ENCODE data around the gene TMEM121B.

Gene TMEM121B

GRCh38 chr22:17109113-17109865 lies 11.9 kb downstream of the TMEM121B start:
- no peak for TF ChIP-seq CTCF (IDR thresholded peaks at IDR 0.05)
- Histone ChIP-seq H3K4me1 (no peaks in the 10 kb centered on the region), H3K27me3 (no peaks in the 10 kb centered on the region), H3K9me3 (no peaks in the 10 kb centered on the region), H3K27ac (no peak overlapping the region), H3K36me3 (peaks cover 18 to 59% (median 48%) of the 10 kb centered on the region in 3 donors), H3K4me3 (no peak overlapping the region)
- no peak for DNase-seq
- intact Hi-C loops (cut with DNase I; ENCODE audit: low total_unique reads): no loop called here

- Histone ChIP-seq H3K36me3 (peaks cover 18 to 63% (median 49%) of the 10 kb centered on the region in 3 donors), H3K4me1 (no peaks in the 10 kb centered on the region)
- intact Hi-C loops (cut with DNase I; ENCODE audit: low total_unique reads): no loop called here
Observed at GRCh38 chr22:17108256-17109112, 12.7 kb downstream of the TMEM121B start.

GRCh38 chr22:17107547-17107810 lies 13.7 kb downstream of the TMEM121B start:
- Histone ChIP-seq H3K27me3 (no peaks in the 10 kb centered on the region), H3K36me3 (peaks cover 23 to 73% (median 59%) of the 10 kb centered on the region in 3 donors), H3K9me3 (no peaks in the 10 kb centered on the region), H3K4me3 (no peak overlapping the region), H3K4me1 (no peaks in the 10 kb centered on the region), H3K27ac (no peak overlapping the region)
- no peak for TF ChIP-seq CTCF (IDR thresholded peaks at IDR 0.05)
- DNase-seq: no peak
- intact Hi-C loops (cut with DNase I; ENCODE audit: low total_unique reads): no loop called here

More at GRCh38 chr22:17108256-17109112, 12.7 kb downstream of the TMEM121B start:
- no peak for DNase-seq
- H3K9me3 ChIP-seq: no peaks in the 10 kb centered on the region
- H3K27ac ChIP-seq: no peak overlapping the region
- no peak for TF ChIP-seq CTCF (IDR thresholded peaks at IDR 0.05)
- H3K27me3 ChIP-seq: no peaks in the 10 kb centered on the region
- no peak overlapping the region for H3K4me3 ChIP-seq

- Histone ChIP-seq H3K9me3 (no peaks in the 10 kb centered on the region), H3K27ac (no peak overlapping the region), H3K36me3 (peaks cover 28 to 78% (median 64%) of the 10 kb centered on the region in 3 donors), H3K27me3 (no peaks in the 10 kb centered on the region), H3K4me3 (no peak overlapping the region), H3K4me1 (no peaks in the 10 kb centered on the region)
- intact Hi-C loops (cut with DNase I; ENCODE audit: low total_unique reads): no loop called here
- peak; percentile 46 to 64 for DNase-seq
- no peak for TF ChIP-seq CTCF (IDR thresholded peaks at IDR 0.05)
Observed at GRCh38 chr22:17106785-17107546, 14.2 kb downstream of the TMEM121B start.

- H3K36me3 ChIP-seq: peaks cover 34 to 85% (median 71%) of the 10 kb centered on the region in 3 donors
- intact Hi-C loops (cut with DNase I; ENCODE audit: low total_unique reads): no loop called here
- no peaks in the 10 kb centered on the region for H3K4me1 ChIP-seq
- no peaks in the 10 kb centered on the region for H3K27me3 ChIP-seq
- no peak for TF ChIP-seq CTCF (IDR thresholded peaks at IDR 0.05)
- H3K9me3 ChIP-seq: no peaks in the 10 kb centered on the region
- H3K27ac ChIP-seq: no peak overlapping the region
- no peak overlapping the region for H3K4me3 ChIP-seq
- peak in 1 of 2 donors; percentile 55 for DNase-seq
Observed at GRCh38 chr22:17106161-17106784, 14.9 kb downstream of the TMEM121B start.
